ENCODE results near the gene RAD50.

Gene RAD50

GRCh38 chr5:132659598-132660493 lies 103.1 kb downstream of the RAD50 start:
- TF ChIP-seq, protein P1, sequence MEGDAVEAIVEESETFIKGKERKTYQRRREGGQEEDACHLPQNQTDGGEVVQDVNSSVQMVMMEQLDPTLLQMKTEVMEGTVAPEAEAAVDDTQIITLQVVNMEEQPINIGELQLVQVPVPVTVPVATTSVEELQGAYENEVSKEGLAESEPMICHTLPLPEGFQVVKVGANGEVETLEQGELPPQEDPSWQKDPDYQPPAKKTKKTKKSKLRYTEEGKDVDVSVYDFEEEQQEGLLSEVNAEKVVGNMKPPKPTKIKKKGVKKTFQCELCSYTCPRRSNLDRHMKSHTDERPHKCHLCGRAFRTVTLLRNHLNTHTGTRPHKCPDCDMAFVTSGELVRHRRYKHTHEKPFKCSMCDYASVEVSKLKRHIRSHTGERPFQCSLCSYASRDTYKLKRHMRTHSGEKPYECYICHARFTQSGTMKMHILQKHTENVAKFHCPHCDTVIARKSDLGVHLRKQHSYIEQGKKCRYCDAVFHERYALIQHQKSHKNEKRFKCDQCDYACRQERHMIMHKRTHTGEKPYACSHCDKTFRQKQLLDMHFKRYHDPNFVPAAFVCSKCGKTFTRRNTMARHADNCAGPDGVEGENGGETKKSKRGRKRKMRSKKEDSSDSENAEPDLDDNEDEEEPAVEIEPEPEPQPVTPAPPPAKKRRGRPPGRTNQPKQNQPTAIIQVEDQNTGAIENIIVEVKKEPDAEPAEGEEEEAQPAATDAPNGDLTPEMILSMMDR (IDR thresholded peaks at IDR 0.05) = no peak
- Mint-ChIP-seq H3K9me3 (peaks cover 4% of the 10 kb centered on the region), H3K27ac (no peak overlapping the region), H3K27me3 (ENCODE audit: low read depth, poor library complexity) (peaks cover 33% of the 10 kb centered on the region), H3K36me3 (ENCODE audit: low read depth) (no peaks in the 10 kb centered on the region), H3K4me3 (no peak overlapping the region), H3K4me1 (peaks cover 47% of the 10 kb centered on the region)
- no peak for DNase-seq

DNA sequence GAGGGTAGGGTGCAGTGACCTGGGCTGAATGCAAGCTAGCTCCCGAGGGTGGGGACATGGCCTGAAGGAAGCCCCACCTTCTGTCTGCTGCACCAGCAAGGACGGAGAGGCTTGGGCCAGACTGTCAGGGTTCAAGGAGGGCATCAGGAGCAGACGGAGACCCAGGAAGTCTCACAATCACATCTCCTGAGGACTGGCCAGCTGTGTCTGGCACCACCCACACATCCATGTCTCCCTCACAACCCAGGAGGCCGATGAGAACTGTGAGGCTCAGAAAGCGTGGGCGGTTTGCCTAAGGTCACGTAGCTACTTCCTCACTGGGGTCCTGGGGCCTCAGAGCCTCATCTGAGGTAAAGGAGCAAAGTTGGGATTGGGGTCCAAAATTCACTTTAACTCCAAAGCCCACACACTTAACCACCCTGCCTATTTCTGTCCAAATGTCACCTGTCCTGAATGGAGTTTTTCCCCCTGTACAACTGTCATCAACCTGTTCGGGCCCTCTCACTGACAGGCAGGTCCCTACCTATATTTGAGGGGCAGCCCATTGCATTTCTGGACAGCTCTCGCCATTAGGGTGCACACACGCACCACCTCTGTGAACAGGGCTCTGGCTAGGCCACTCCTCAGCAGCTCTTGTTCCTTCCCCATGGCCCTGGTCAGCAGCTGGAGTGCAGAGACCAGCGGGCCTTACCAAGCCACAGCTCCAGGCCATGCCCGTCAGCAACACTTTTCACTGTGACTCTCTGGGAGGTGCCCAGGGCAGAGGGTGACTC lies 104.6 kb downstream of the RAD50 start:
- H3K27me3 Mint-ChIP-seq (ENCODE audit: low read depth, poor library complexity) = peaks cover 24% of the 10 kb centered on the region
- H3K4me3 Mint-ChIP-seq = peak overlapping the region; percentile 3
- peaks cover 47% of the 10 kb centered on the region for H3K4me1 Mint-ChIP-seq
- TF ChIP-seq, protein P1 (IDR thresholded peaks at IDR 0.05) = no peak
- no peaks in the 10 kb centered on the region for H3K9me3 Mint-ChIP-seq
- no peak for DNase-seq
- H3K36me3 Mint-ChIP-seq (ENCODE audit: low read depth) = no peaks in the 10 kb centered on the region
- peak overlapping the region; percentile 92 for H3K27ac Mint-ChIP-seq

GRCh38 chr5:132662004-132662401 lies 105.2 kb downstream of the RAD50 start:
- H3K36me3 Mint-ChIP-seq (ENCODE audit: low read depth) = no peaks in the 10 kb centered on the region
- TF ChIP-seq, protein P1 (IDR thresholded peaks at IDR 0.05) = no peak

GRCh38 chr5:132662925-132663770 lies 106.4 kb downstream of the RAD50 start:
- no peak for DNase-seq
- peaks cover 18% of the 10 kb centered on the region for H3K27me3 Mint-ChIP-seq (ENCODE audit: low read depth, poor library complexity)
- H3K27ac Mint-ChIP-seq = peak overlapping the region; percentile 80
- TF ChIP-seq, protein P1 (IDR thresholded peaks at IDR 0.05) = no peak
- no peaks in the 10 kb centered on the region for H3K9me3 Mint-ChIP-seq
- peaks cover 47% of the 10 kb centered on the region for H3K4me1 Mint-ChIP-seq
- H3K36me3 Mint-ChIP-seq (ENCODE audit: low read depth) = no peaks in the 10 kb centered on the region
- H3K4me3 Mint-ChIP-seq = no peak overlapping the region

More at GRCh38 chr5:132662004-132662401, 105.2 kb downstream of the RAD50 start:
- H3K4me1 Mint-ChIP-seq = peaks cover 47% of the 10 kb centered on the region
- no peak overlapping the region for H3K27ac Mint-ChIP-seq
- peaks cover 22% of the 10 kb centered on the region for H3K27me3 Mint-ChIP-seq (ENCODE audit: low read depth, poor library complexity)
- DNase-seq = no peak
- H3K9me3 Mint-ChIP-seq = no peaks in the 10 kb centered on the region
- no peak overlapping the region for H3K4me3 Mint-ChIP-seq

- Mint-ChIP-seq H3K27me3 (ENCODE audit: low read depth, poor library complexity) (peaks cover 22% of the 10 kb centered on the region), H3K36me3 (ENCODE audit: low read depth) (no peaks in the 10 kb centered on the region), H3K27ac (no peak overlapping the region), H3K4me1 (peaks cover 47% of the 10 kb centered on the region), H3K9me3 (no peaks in the 10 kb centered on the region), H3K4me3 (no peak overlapping the region)
- TF ChIP-seq, protein P1 (IDR thresholded peaks at IDR 0.05) = no peak
- DNase-seq = no peak
These were observed 107.3 kb downstream of the RAD50 start for GRCh38 chr5:132663771-132664695.

Measured in nephron progenitor cell (in vitro differentiated cells).